Neural crest cell (in vitro differentiated cells): ENCODE measurements around the gene NID1. TPM values are rescaled to one million over a fixed set of nuclear protein-coding genes. Genes with fewer than 3 reads are reported as not detected.

Experiments used
- DNase-seq: peaks from one replicate; pipeline ENCODE4 v3.0.0; 2021; ENCODE audit warnings: low read depth, mixed read lengths, low spot score
- H3K27ac Mint-ChIP-seq: one replicate; pipeline ENCODE4 v1.8.0; 2021; ENCODE audit warnings: mild to moderate bottlenecking, mixed read lengths; ENCODE audit not compliant: unreplicated experiment
- H3K27me3 Mint-ChIP-seq: 2 replicates; pipeline ENCODE4 v1.8.0; 2021; ENCODE audit warnings: low read depth, mild to moderate bottlenecking, mixed read lengths
- H3K36me3 Mint-ChIP-seq: 2 replicates; pipeline ENCODE4 v1.8.0; 2021; ENCODE audit warnings: low read depth, mild to moderate bottlenecking, mixed read lengths
- H3K4me1 Mint-ChIP-seq: 2 replicates; pipeline ENCODE4 v1.8.0; 2021; ENCODE audit warnings: mixed read lengths
- H3K4me3 Mint-ChIP-seq: one replicate; pipeline ENCODE4 v1.8.0; 2021; ENCODE audit warnings: mild to moderate bottlenecking, mixed read lengths
- H3K9me3 Mint-ChIP-seq: 2 replicates; pipeline ENCODE4 v1.8.0; 2021; ENCODE audit warnings: mixed read lengths
- total RNA-seq: library from RNA; stranded (reverse); gene quantifications from 2 replicates; pipeline ENCODE4 v1.2.1, GENCODE V29; 2021
- TF ChIP-seq, protein P1 (sequence below): fragments of 200-600 bp; sonication (generic); conservative IDR thresholded peaks from 2 replicates; pipeline ENCODE4 v1.5.0; 2021; ENCODE audit warnings: antibody characterized with exemption, mild to moderate bottlenecking

Gene NID1
- total RNA-seq, 1 donor from 2014 or later, result 90.3 TPM

DNA sequence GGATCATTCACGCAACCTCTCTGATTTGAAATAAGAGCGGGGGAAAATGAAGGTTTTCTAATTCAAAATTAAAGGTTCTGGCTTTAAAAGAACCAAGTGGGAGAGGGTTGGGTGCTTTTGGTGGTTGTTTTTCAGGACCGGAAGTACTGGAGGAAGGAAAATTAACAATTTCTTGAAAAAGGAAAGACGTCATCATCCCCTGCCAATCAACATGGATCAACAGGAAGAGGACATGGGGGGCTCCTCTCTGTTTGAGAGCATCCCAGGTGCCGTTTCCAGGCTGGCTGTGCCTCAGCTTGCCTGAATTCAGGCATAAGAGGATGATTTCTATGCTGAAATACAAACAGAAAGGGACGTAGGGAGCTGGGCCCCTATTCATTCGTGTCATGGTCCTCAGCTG is 21.6 kb upstream of the NID1 start:
- Mint-ChIP-seq H3K27ac (no peak overlapping the region), H3K36me3 (no peaks in the 10 kb centered on the region), H3K9me3 (no peaks in the 10 kb centered on the region), H3K4me1 (peaks cover 16% of the 10 kb centered on the region), H3K4me3 (no peak overlapping the region), H3K27me3 (peaks cover 2% of the 10 kb centered on the region)
- TF ChIP-seq, protein P1, sequence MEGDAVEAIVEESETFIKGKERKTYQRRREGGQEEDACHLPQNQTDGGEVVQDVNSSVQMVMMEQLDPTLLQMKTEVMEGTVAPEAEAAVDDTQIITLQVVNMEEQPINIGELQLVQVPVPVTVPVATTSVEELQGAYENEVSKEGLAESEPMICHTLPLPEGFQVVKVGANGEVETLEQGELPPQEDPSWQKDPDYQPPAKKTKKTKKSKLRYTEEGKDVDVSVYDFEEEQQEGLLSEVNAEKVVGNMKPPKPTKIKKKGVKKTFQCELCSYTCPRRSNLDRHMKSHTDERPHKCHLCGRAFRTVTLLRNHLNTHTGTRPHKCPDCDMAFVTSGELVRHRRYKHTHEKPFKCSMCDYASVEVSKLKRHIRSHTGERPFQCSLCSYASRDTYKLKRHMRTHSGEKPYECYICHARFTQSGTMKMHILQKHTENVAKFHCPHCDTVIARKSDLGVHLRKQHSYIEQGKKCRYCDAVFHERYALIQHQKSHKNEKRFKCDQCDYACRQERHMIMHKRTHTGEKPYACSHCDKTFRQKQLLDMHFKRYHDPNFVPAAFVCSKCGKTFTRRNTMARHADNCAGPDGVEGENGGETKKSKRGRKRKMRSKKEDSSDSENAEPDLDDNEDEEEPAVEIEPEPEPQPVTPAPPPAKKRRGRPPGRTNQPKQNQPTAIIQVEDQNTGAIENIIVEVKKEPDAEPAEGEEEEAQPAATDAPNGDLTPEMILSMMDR, result no peak
- DNase-seq, result no peak

DNA sequence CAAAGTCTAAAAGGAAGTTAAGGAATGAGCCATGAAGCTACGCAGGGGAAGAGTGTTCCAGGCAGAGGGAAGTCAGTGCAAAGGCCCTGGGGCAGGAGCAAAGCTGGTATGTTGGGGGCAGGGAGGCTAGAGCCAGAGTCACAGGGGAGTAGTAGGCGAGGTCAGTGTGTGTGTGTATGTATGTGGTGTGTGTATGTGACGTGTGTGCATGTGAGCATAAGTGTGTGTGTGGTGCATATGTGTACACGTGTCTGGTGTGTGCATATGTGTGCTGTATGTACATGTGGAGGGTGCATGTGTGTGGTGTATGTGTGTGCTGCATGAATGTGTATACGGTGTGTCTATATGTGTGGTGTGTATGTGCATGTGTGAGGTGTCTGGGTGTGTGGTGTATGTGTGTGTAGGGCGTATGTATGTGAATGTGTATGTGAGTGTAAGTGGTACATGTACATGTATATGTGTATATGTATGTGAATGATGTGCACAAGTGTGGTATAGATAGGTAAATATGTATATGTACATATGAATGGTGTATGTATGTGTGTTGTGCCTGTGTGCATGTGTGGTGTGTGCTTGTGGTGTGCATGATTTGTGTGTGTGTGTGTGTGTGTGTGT is 20.8 kb upstream of the NID1 start:
- H3K4me1 Mint-ChIP-seq, result peaks cover 14% of the 10 kb centered on the region
- DNase-seq, result no peak
- H3K36me3 Mint-ChIP-seq, result no peaks in the 10 kb centered on the region
- H3K9me3 Mint-ChIP-seq, result no peaks in the 10 kb centered on the region
- no peak overlapping the region for H3K4me3 Mint-ChIP-seq
- H3K27ac Mint-ChIP-seq, result no peak overlapping the region
- peaks cover 2% of the 10 kb centered on the region for H3K27me3 Mint-ChIP-seq
- TF ChIP-seq, protein P1, result no peak

DNA sequence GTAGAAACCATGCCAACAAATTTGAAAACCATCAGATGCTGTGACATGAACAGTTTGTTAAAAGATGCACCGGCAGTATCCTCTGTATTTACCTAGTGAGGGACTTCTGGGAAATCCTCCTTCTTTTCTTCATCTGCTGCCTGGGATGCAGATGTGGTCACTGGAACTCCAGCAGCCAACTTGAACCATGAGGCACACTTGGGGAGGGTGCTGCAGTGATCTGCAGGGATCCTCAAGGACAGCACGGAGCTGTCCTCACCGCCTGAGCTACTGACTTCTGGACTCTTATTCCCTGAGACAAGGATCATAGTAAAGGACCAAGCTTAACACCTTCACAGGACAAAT is 19.5 kb upstream of the NID1 start:
- TF ChIP-seq, protein P1, result no peak
- Mint-ChIP-seq H3K36me3 (no peaks in the 10 kb centered on the region), H3K27me3 (peaks cover 2% of the 10 kb centered on the region), H3K4me3 (no peak overlapping the region), H3K27ac (no peak overlapping the region), H3K9me3 (no peaks in the 10 kb centered on the region), H3K4me1 (peaks cover 14% of the 10 kb centered on the region)
- DNase-seq, result no peak

DNA sequence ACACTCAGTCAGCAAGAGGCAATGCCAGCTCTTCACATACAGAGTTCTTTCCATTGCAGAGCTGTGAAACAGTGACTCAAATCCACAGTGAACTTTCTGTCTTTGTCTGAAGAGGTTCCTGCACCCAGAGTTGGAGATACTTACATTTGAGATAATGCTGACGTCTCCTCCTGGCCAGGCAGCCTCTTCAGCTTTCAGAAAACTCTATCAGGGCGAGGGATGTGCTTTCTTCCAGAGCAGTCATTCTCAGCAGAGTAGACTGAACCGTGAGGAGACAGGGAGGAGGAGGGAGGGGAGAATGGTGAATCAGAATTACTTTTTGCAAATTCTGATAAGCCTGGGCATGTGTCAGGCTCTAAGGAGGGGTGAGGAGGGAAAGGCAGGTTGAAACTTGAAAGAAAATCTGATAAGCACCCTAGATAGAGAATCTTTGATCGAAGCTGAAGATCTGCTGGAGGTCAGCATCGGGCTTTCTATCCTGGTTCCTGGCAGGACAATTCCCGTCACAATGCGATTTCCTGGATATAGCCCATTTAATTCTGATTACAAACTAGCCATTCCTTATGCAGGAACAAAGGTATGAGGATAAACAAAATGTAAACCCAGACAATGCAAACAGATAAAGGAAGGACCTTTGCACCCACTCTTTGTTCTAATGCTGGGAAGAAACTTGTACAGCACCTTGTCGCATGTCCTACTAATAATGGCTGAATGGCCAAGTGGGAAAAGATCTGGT is 18.9 kb upstream of the NID1 start:
- H3K36me3 Mint-ChIP-seq, result no peaks in the 10 kb centered on the region
- no peaks in the 10 kb centered on the region for H3K9me3 Mint-ChIP-seq
- H3K27me3 Mint-ChIP-seq, result peaks cover 2% of the 10 kb centered on the region
- no peak overlapping the region for H3K27ac Mint-ChIP-seq
- no peak for DNase-seq
- no peak overlapping the region for H3K4me3 Mint-ChIP-seq
- peaks cover 14% of the 10 kb centered on the region for H3K4me1 Mint-ChIP-seq
- TF ChIP-seq, protein P1, result no peak

DNA sequence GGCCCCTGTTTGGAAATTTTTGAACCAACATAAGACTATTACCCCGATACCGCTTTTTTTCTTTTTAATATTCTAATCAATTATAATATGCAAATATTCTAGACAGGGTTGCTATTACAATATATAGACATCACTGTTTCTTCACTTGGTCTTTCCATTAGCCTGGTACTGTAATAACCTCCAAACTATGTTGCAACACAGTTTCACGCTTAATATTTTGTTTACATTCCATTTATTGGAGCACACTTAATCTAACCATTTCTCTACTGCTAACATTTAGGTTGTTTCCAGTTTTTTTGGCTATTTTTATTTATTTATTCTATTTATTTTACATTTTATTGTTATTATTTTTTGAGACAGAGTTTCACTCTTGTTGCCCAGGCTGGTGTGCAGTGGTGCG is 17.6 kb upstream of the NID1 start:
- no peaks in the 10 kb centered on the region for H3K27me3 Mint-ChIP-seq
- no peak for DNase-seq
- no peak overlapping the region for H3K27ac Mint-ChIP-seq
- H3K9me3 Mint-ChIP-seq, result peaks cover 3% of the 10 kb centered on the region
- no peak overlapping the region for H3K4me3 Mint-ChIP-seq
- peaks cover 14% of the 10 kb centered on the region for H3K4me1 Mint-ChIP-seq
- no peaks in the 10 kb centered on the region for H3K36me3 Mint-ChIP-seq
- TF ChIP-seq, protein P1, result no peak
